ENCODE data around the gene DIABLO. TPM values are rescaled to one million over a fixed set of nuclear protein-coding genes. Genes with fewer than 3 reads are reported as not detected.
"Not testable (repeated sequence)": the region's sequence is repeated elsewhere in the genome, so short reads cannot be mapped to it uniquely, and the experiment has no call there.

DIABLO gene
- total RNA-seq, 2 experiments from 2014 or later, result 51.8 to 52.0 TPM

DNA sequence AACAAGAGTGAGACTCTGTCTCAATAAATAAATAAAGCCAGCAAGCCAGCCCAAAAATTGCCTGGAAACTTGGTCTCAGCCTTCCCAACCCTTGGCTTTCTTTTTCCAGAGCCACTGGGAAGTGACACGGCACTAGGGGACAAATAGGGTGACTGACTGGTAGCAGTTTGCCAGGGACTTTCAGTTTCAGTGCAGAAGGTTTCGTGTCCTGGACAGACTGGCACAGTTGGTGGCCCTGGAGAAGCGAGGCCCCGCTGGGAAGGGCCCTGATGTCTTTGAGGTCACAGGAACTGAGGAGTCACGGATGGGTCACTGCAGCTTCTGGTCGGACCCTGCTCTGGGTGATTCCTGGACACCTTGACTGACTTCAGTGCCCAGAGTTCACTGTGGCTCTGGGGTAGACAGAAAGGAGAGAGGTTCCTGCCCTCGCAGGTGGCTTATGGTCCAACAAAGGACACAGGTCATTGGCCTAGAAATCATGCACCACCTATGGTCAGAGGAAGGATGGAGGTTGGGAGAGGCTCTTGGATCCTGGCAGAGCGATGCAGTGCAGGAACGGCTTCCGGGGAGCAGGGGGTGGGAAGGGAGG lies 40.3 kb downstream of the DIABLO start:
- no peak for DNase-seq
- ChIA-PET CTCF (no interaction called here), POLR2A (no interaction called here)
- peaks cover 4% of the 10 kb centered on the region for H3K4me1 Mint-ChIP-seq (ENCODE audit: low read depth)
- H3K4me3 Mint-ChIP-seq, result no peak overlapping the region
- intact Hi-C loops (cut with micrococcal nuclease), result no loop called here
- no peak overlapping the region for H3K27ac Mint-ChIP-seq
- H3K9me3 Mint-ChIP-seq, result no peaks in the 10 kb centered on the region
- no peaks in the 10 kb centered on the region for H3K36me3 Mint-ChIP-seq
- H3K27me3 Mint-ChIP-seq, result peaks cover 12% of the 10 kb centered on the region

DNA sequence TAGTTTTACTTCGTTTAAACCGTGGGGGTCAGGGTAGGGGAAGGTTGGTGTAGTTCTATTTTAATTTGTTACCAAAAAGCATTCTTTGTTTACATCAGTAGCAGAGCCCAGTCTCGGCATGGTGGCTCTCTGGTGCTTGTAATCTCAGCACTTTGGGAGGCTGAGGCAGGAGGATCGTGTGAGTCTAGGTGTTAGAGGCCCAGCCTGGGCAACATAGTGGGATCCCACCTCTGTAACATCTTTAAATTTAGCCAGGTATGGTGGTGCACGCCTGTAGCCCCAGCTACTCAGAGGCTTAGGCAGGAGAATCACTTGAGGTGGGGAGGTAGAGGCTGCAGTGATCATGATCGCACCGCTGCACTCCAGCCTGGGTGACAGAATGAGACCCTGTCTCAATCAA lies 40.8 kb downstream of the DIABLO start:
- Mint-ChIP-seq H3K4me1 (ENCODE audit: low read depth) (peaks cover 4% of the 10 kb centered on the region), H3K4me3 (no peak overlapping the region), H3K27me3 (peaks cover 12% of the 10 kb centered on the region), H3K9me3 (no peaks in the 10 kb centered on the region), H3K36me3 (no peaks in the 10 kb centered on the region), H3K27ac (no peak overlapping the region)
- intact Hi-C loops (cut with micrococcal nuclease), result no loop called here
- CTCF ChIA-PET, result no interaction called here
- no peak for DNase-seq
- POLR2A ChIA-PET, result no interaction called here

DNA sequence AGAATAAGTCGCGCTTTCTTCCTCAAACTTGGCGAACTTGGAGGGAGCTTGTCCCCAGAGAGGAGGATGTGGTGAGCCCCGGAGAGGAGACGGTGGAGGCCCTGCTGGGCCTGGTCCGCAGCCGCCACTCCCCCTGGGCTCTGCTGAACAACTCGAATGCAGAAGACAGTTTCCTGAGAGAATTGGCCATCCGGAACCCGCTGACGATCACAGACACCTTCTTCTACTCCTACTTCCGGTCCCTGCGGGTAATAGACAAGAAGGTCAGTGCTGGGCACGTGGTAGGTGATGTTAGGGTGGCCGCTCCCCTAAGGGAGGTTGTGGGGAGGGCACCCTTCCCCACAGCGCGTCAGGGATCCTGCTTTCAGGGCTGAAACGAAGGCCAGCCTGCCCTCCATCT lies 41.3 kb downstream of the DIABLO start:
- CTCF ChIA-PET, result interaction anchor here (0.6 kb wide), 1 partner anchor 130 kb away, joined by 3 read pairs; no protein-coding TSS in a partner anchor
- Mint-ChIP-seq H3K4me1 (ENCODE audit: low read depth) (peaks cover 6% of the 10 kb centered on the region), H3K9me3 (no peaks in the 10 kb centered on the region), H3K4me3 (peak overlapping the region; percentile 16), H3K27me3 (peaks cover 12% of the 10 kb centered on the region), H3K36me3 (no peaks in the 10 kb centered on the region), H3K27ac (no peak overlapping the region)
- no peak for DNase-seq
- POLR2A ChIA-PET, result no interaction called here
- intact Hi-C loops (cut with micrococcal nuclease), result no loop called here

DNA sequence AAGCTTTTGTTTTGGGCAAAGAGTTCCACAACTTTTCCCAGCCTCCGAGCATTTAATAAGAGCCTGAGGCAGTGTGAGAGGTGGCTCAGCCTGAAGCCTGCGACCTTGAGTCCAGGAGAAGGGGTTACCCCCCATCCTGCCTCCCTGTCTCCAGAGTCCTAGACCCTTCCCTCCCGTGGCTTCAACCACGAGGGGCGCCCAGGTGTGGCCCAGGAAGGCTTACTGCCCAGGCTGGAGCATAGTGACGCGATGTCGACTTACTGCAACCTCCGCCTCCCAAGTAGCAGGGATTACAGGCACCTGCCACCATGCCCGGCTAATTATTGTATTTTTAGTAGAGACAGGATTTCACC lies 42.3 kb downstream of the DIABLO start:
- Mint-ChIP-seq H3K27me3 (peaks cover 12% of the 10 kb centered on the region), H3K4me1 (ENCODE audit: low read depth) (peaks cover 6% of the 10 kb centered on the region), H3K36me3 (no peaks in the 10 kb centered on the region), H3K27ac (no peak overlapping the region), H3K4me3 (no peak overlapping the region), H3K9me3 (no peaks in the 10 kb centered on the region)
- CTCF ChIA-PET, result interaction anchor here (0.6 to 1.4 kb wide), 3 partner anchors 26 to 367 kb away, joined by 3 to 4 read pairs (median 3); no protein-coding TSS in a partner anchor
- intact Hi-C loops (cut with micrococcal nuclease), result no loop called here
- POLR2A ChIA-PET, result no interaction called here
- DNase-seq, result no peak

DNA sequence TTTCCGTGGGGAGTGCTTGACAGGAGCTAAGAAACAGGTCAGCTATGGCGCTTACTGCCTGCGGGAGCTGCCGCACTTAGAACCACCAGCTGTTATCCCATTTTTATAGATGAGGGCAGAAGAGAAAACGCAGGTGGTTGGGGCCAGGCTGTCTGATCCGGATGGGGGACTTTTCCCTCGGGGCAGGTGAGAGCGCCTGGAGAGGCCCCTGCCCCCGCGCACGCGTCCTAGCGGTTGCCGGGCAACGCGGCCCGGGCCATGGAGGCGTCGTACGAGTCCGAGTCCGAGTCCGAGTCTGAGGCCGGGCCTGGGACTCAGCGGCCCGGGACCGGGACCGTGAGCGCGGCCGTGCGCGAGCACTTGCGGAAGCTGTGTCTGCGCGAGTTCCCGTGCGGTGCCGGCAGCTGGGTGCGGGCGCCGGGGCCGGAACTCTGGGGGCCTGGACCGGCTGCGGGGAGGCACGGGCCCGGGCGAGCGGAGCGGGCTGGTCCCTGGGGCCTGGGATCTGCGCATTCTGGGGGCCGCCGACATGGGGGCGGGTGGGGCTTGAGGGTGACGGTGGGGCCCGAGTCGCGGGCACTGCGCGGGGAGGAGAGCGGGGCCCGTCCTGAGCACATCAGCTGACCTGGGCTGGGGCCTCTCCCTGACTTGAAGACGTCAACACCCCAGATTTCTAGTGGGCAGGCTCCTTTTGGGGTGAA lies 42.8 kb downstream of the DIABLO start, which contains the start of gene LRRC43:
TSS of gene LRRC43 (plus strand) at position 237 of the 701 bp plus-strand sequence. CDS start at position 259, 22 bp downstream.
- peak; percentile 44 for DNase-seq
- no peaks in the 10 kb centered on the region for H3K9me3 Mint-ChIP-seq
- ChIA-PET CTCF (interaction anchor here (0.6 to 1.4 kb wide), 3 partner anchors 26 to 368 kb away, joined by 3 to 4 read pairs (median 3); no protein-coding TSS in a partner anchor), POLR2A (interaction anchor here (0.7 kb wide), 1 partner anchor 17 kb away, joined by 3 read pairs; no protein-coding TSS in a partner anchor)
- H3K27me3 Mint-ChIP-seq, result peaks cover 12% of the 10 kb centered on the region
- no peaks in the 10 kb centered on the region for H3K36me3 Mint-ChIP-seq
- H3K4me1 Mint-ChIP-seq (ENCODE audit: low read depth), result peaks cover 6% of the 10 kb centered on the region
- peak within 1 kb of the TSS; percentile 71 for H3K4me3 Mint-ChIP-seq
- H3K27ac Mint-ChIP-seq, result no peak within 1 kb of the TSS
- intact Hi-C loops (cut with micrococcal nuclease), result no loop called here

DNA sequence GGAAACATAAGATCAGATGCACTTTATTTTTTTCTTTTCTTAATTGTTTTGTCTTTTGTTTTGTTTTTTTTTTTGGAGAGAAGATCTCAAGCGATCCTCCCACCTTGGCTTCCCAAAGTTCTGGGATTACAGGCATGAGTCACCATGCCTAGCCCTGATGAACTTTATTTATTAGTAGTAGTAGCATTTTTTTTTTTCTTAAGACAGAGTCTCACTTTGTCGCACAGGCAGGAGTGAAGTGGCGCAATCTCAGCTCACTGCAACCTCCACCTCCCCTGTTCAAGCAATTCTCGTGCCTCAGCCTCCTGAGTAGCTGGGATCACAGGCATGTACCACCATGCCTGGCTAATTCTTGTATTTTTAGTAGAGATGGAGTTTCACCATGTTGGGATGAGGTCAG lies 49.4 kb downstream of the DIABLO start:
- H3K4me3 Mint-ChIP-seq; DNase-seq; intact Hi-C loops (cut with micrococcal nuclease); H3K9me3 Mint-ChIP-seq; POLR2A ChIA-PET; H3K36me3 Mint-ChIP-seq; H3K27ac Mint-ChIP-seq; H3K27me3 Mint-ChIP-seq; CTCF ChIA-PET: not testable (repeated sequence)
- peaks cover 15% of the 10 kb centered on the region for H3K4me1 Mint-ChIP-seq (ENCODE audit: low read depth)

DNA sequence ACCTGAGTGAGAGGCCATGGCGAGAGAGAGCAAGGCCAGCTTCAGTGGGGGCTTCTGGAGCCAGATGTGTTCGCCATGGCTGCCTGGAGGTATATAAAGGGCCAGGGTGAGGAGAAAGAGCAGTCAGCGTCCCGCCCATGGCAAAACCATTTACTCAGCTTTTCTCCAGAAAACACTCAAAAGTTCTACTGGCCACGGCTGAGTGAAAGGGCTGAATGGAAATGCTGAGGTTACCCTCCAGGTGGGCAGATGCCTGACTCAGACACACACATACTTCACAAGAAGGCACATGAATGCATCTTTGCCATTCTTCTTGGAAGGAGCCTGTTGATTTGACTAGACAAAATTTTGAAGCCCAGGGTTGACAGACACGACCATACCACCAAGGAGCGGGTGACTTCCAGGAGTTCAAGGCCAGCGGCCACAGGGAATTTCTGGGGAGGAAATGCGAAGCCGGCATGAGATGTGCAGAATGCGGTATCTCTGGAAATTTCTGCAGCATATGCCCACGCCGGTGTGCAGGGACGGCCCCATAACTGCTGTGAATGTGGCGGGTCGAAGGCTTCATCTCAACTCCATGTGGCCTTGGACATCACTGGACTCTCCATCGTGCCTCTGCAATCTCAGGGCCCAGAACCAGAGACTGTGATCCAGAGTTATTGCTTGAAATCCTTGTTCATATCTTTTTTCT lies 51.6 kb downstream of the DIABLO start, which contains the start of gene IL31:
TSS of gene IL31 (minus strand) at position 67 of the 691 bp plus-strand sequence. CDS start at position 18, 49 bp downstream.
- ChIA-PET CTCF (interaction anchor here (1.6 kb wide), 1 partner anchor 17 kb away, joined by 3 read pairs; no protein-coding TSS in a partner anchor), POLR2A (no interaction called here)
- H3K36me3 Mint-ChIP-seq, result no peaks in the 10 kb centered on the region
- H3K4me1 Mint-ChIP-seq (ENCODE audit: low read depth), result peaks cover 12% of the 10 kb centered on the region
- peaks cover 6% of the 10 kb centered on the region for H3K27me3 Mint-ChIP-seq
- H3K4me3 Mint-ChIP-seq, result peak within 1 kb of the TSS; percentile 36
- DNase-seq, result peak; percentile 68
- peak within 1 kb of the TSS; percentile 15 for H3K27ac Mint-ChIP-seq
- no peaks in the 10 kb centered on the region for H3K9me3 Mint-ChIP-seq
- intact Hi-C loops (cut with micrococcal nuclease), result no loop called here

DNA sequence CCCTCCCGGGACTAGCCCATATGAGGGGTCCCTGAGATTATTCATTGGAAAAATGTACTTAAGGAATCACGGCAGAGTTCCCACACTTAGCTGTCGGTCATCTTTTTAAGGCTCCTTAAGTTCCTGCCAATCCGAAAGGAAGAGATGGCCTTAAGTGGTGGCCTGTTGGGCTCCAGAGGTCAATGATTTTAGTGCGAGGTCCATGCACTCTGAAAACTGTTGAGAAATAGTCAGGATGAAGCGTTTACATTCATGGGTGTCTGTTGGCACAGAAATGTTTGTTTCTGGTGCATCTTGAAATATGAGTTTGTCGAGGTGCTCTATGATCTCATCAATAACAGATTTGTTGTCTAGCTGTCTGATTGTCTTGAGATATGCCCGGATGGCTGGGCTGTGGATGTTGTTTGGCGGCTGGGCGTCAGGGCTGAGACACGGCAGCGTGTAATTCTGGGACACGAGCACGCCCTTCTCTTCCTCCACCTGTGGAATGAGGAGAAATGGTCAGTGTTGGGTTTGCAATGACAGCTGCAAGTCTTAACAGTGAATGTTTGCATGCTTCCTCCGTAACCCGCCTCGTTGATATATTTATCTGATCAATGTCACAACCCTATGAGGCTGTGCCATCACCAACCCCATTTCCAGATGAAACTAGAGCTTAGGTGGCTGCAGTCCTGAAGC lies 53.5 kb downstream of the DIABLO start:
- ChIA-PET POLR2A (no interaction called here), CTCF (no interaction called here)
- Mint-ChIP-seq H3K4me3 (no peak overlapping the region), H3K27me3 (peaks cover 11% of the 10 kb centered on the region), H3K4me1 (ENCODE audit: low read depth) (peaks cover 14% of the 10 kb centered on the region), H3K36me3 (no peaks in the 10 kb centered on the region), H3K9me3 (no peaks in the 10 kb centered on the region), H3K27ac (no peak overlapping the region)
- intact Hi-C loops (cut with micrococcal nuclease), result no loop called here
- DNase-seq, result no peak

DNA sequence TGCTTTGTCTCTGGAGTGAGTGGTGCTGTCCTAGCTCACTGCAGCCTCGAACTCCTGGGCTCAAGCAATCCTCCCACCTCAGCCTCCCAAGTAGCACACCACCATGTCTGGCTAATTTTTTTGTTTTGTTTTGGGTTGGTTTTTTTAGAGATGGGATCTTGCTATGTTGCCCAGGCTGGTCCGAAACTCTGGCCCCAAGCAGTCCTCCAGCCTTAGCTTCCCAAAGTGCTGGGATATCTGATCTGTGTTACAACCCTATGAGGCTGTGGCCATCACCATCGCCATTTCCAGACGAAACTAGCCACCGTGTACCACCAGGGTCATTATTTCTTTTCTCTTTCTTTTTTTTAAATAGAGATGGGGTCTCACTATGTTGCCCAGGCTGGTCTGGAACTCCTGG lies 54.5 kb downstream of the DIABLO start:
- H3K27me3 Mint-ChIP-seq, result peaks cover 15% of the 10 kb centered on the region

DNA sequence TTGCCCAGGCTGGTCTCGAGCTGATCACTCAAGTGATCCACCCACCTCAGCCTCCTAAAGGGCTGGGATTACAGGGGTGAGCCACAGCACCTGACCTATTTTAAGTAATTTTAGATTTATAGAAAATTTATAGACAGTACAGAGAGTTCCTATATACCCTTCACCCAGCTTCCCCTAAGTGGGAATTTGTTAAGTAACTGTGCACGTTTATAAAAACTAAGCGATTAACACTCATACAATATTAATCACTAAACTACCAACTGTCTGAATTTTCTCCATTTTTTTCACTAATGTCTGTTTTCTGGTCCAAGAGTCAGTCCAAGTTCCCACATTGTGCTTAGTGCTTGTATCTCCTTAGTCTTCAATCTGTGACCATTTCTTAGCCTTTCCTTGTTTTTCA lies 57.4 kb downstream of the DIABLO start:
- no peak for DNase-seq
- Mint-ChIP-seq H3K27ac (no peak overlapping the region), H3K4me1 (ENCODE audit: low read depth) (peaks cover 13% of the 10 kb centered on the region), H3K9me3 (no peaks in the 10 kb centered on the region), H3K27me3 (peaks cover 19% of the 10 kb centered on the region), H3K4me3 (no peak overlapping the region), H3K36me3 (no peaks in the 10 kb centered on the region)
- ChIA-PET POLR2A (no interaction called here), CTCF (interaction anchor here (0.7 kb wide), 1 partner anchor 11 kb away, joined by 3 read pairs; no protein-coding TSS in a partner anchor)
- intact Hi-C loops (cut with micrococcal nuclease), result no loop called here

More for the DNA sequence above, 54.5 kb downstream of the DIABLO start:
- CTCF ChIA-PET, result no interaction called here
- no peaks in the 10 kb centered on the region for H3K36me3 Mint-ChIP-seq
- intact Hi-C loops (cut with micrococcal nuclease), result no loop called here
- POLR2A ChIA-PET, result no interaction called here
- H3K27ac Mint-ChIP-seq, result no peak overlapping the region
- H3K4me1 Mint-ChIP-seq (ENCODE audit: low read depth), result peaks cover 24% of the 10 kb centered on the region
- H3K9me3 Mint-ChIP-seq, result no peaks in the 10 kb centered on the region
- no peak overlapping the region for H3K4me3 Mint-ChIP-seq
- DNase-seq, result no peak

DNA sequence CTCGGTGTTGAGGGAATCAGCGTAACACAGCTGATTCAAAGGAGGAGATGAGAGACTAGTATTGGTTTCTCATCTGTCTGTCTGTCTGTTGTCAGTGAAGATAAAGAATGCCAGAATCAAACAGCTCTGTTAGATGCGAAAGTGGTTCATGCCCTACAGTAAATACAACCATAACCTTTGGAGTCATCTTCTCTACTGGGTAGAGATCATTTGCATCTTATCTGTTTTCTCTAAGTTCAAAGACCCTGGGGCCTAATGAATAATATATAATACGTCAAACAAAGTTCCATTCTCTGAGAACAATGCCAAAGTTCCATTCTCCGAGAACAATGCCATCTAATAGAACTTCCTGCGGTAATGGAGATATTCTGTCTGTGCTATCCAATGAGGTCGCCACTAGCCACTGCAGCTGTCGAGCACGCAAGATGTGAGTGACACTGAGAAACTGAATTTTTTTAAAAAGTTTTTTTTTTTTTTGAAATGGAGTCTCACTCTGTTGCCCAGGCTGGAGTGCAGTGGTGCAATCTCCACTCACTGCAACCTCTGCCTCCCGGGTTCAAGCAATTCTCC lies 58.4 kb downstream of the DIABLO start:
- intact Hi-C loops (cut with micrococcal nuclease), result loop anchor here (2.0 kb wide), 2 partner anchors 29 to 175 kb away; no protein-coding TSS in a partner anchor
- H3K27me3 Mint-ChIP-seq, result peaks cover 19% of the 10 kb centered on the region
- peaks cover 16% of the 10 kb centered on the region for H3K4me1 Mint-ChIP-seq (ENCODE audit: low read depth)
- H3K27ac Mint-ChIP-seq, result peak overlapping the region; percentile 76
- no peak overlapping the region for H3K4me3 Mint-ChIP-seq
- POLR2A ChIA-PET, result interaction anchor here (0.6 to 1.7 kb wide), 6 partner anchors 37 to 273 kb away, joined by 3 to 6 read pairs (median 4); no protein-coding TSS in a partner anchor
- H3K9me3 Mint-ChIP-seq, result no peaks in the 10 kb centered on the region
- H3K36me3 Mint-ChIP-seq, result no peaks in the 10 kb centered on the region
- DNase-seq, result no peak
- CTCF ChIA-PET, result interaction anchor here (1.0 to 2.0 kb wide), 5 partner anchors 13 to 113 kb away, joined by 3 to 6 read pairs (median 4); no protein-coding TSS in a partner anchor
